ENCODE results near the gene SUCLG2.

- TF ChIP-seq CTCF (conservative IDR thresholded peaks at IDR 0.05) (no peak), EZH2 (IDR thresholded peaks at IDR 0.05; ENCODE audit: low read depth) (no peak)
These were observed 44.7 kb downstream of the SUCLG2 start for GRCh38 chr3:67609709-67610108.
